ENCODE data around the gene MKNK1. TPM values are rescaled to one million over a fixed set of nuclear protein-coding genes. Genes with fewer than 3 reads are reported as not detected.

Gene MKNK1
- polyA plus RNA-seq, 1 donor (not counting 4 experiments of a cell fraction or from before 2014, with no cell fraction given), result 55.7 TPM

DNA sequence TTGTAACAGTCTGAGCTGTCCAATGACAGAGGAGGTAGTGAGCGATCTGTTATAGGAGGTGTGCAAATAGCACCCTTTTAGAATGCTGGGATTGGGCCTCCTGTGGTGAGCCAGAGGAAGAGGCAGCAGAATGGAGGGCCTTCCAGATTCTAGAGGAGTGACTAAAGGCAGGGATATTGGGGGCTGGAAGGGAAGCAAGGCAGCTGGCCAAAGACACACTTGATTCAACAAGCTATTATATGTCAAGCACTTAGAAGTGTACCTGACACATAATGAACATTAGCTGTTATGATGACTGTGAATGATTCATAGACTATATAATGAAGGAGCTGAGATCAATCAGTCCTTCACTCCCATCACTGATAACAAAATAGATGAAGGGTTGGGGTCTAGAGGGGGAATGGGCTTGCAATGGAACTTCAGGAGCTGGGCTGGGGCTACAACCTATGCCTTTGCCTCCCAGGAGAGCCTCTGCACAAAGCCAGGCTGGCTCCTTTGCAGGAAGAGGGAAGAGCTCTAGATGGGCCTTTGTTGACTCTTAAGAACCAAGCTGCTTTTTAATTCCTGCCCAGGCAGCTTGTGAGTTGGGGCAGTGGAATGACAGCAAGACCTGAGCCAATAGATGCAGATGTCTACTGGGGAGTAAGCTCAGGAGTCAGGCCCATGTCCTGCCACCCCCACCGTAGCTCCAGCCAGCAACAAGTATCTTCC, 2.3 kb upstream of the MKNK1 start:
- no peaks in the 10 kb centered on the region for H4K20me1 ChIP-seq (ENCODE audit: control insufficient read depth, extremely low read depth, insufficient read depth, low read length)
- peaks cover 53% of the 10 kb centered on the region for H3K4me1 ChIP-seq (ENCODE audit: control insufficient read depth, extremely low read depth, insufficient read depth, low read length)
- dilution Hi-C loops (cut with MboI; ENCODE audit: extremely low pct_ligation_motif_present, low sequenced_read_pairs), result no loop called here
- H3K27ac ChIP-seq (ENCODE audit: control insufficient read depth, insufficient read depth, low read length), result peak overlapping the region; percentile 22
- peaks cover 18% of the 10 kb centered on the region in 2 experiments for H3K36me3 ChIP-seq (ENCODE audit: control insufficient read depth in 2 of 2, extremely low read depth in 1 of 2, insufficient read depth in 2 of 2, low read length in 2 of 2)
- peak; percentile 85 for FAIRE-seq
- H3K4me2 ChIP-seq (ENCODE audit: control insufficient read depth, extremely low read depth, insufficient read depth, low read depth, low read length), result no peak overlapping the region
- no peak for DNase-seq (ENCODE audit: low read depth, low spot score)
- no peak overlapping the region for H3K9ac ChIP-seq (ENCODE audit: control insufficient read depth, extremely low read depth, insufficient read depth, low read length)
- TF ChIP-seq EZH2 (IDR thresholded peaks at IDR 0.05; ENCODE audit: low read length) (no peak), CTCF (optimal IDR thresholded peaks at IDR 0.05 in 1 of 3, IDR thresholded peaks at IDR 0.05 in 1 of 3, conservative IDR thresholded peaks at IDR 0.05 in 1 of 3; ENCODE audit: extremely low read depth in 1 of 3, insufficient read depth in 2 of 3, low read length in 3 of 3) (no peak)
- H3K4me3 ChIP-seq (ENCODE audit: control insufficient read depth in 2 of 3, extremely low read depth in 1 of 3, insufficient read depth in 2 of 3, low read depth in 1 of 3, low read length in 3 of 3), result no peak overlapping the region
- H3K9me1 ChIP-seq (ENCODE audit: control insufficient read depth, extremely low read depth, insufficient read depth, low read length), result no peaks in the 10 kb centered on the region
- no peak overlapping the region for H2AFZ ChIP-seq (ENCODE audit: control insufficient read depth, low read length)
- H3K79me2 ChIP-seq (ENCODE audit: control insufficient read depth, insufficient read depth, low read length), result peaks cover 21% of the 10 kb centered on the region
- H3K9me3 ChIP-seq (ENCODE audit: control insufficient read depth, low read depth, low read length), result no peaks in the 10 kb centered on the region
- no peaks in the 10 kb centered on the region for H3K27me3 ChIP-seq (ENCODE audit: control insufficient read depth, extremely low read depth, insufficient read depth, low read length)

- TF ChIP-seq CTCF (optimal IDR thresholded peaks at IDR 0.05 in 1 of 3, IDR thresholded peaks at IDR 0.05 in 1 of 3, conservative IDR thresholded peaks at IDR 0.05 in 1 of 3; ENCODE audit: extremely low read depth in 1 of 3, insufficient read depth in 2 of 3, low read length in 3 of 3) (no peak), EZH2 (IDR thresholded peaks at IDR 0.05; ENCODE audit: low read length) (no peak)
- Histone ChIP-seq H3K4me3 (ENCODE audit: control insufficient read depth in 2 of 3, extremely low read depth in 1 of 3, insufficient read depth in 2 of 3, low read depth in 1 of 3, low read length in 3 of 3) (no peak overlapping the region), H3K4me2 (ENCODE audit: control insufficient read depth, extremely low read depth, insufficient read depth, low read depth, low read length) (no peak overlapping the region), H2AFZ (ENCODE audit: control insufficient read depth, low read length) (no peak overlapping the region), H3K36me3 (ENCODE audit: control insufficient read depth in 2 of 2, extremely low read depth in 1 of 2, insufficient read depth in 2 of 2, low read length in 2 of 2) (peaks cover 18% of the 10 kb centered on the region in 2 experiments), H3K9me1 (ENCODE audit: control insufficient read depth, extremely low read depth, insufficient read depth, low read length) (no peaks in the 10 kb centered on the region), H3K4me1 (ENCODE audit: control insufficient read depth, extremely low read depth, insufficient read depth, low read length) (peaks cover 42% of the 10 kb centered on the region), H3K9ac (ENCODE audit: control insufficient read depth, extremely low read depth, insufficient read depth, low read length) (no peak overlapping the region), H4K20me1 (ENCODE audit: control insufficient read depth, extremely low read depth, insufficient read depth, low read length) (no peaks in the 10 kb centered on the region), H3K27me3 (ENCODE audit: control insufficient read depth, extremely low read depth, insufficient read depth, low read length) (no peaks in the 10 kb centered on the region), H3K9me3 (ENCODE audit: control insufficient read depth, low read depth, low read length) (no peaks in the 10 kb centered on the region), H3K27ac (ENCODE audit: control insufficient read depth, insufficient read depth, low read length) (no peak overlapping the region), H3K79me2 (ENCODE audit: control insufficient read depth, insufficient read depth, low read length) (peaks cover 24% of the 10 kb centered on the region)
- no peak for DNase-seq (ENCODE audit: low read depth, low spot score)
- no peak for FAIRE-seq
- dilution Hi-C loops (cut with MboI; ENCODE audit: extremely low pct_ligation_motif_present, low sequenced_read_pairs), result no loop called here
These were observed 1.2 kb upstream of the MKNK1 start for GRCh38 chr1:46605232-46605631.
